Endothelial cell of umbilical vein (primary cell): ENCODE results near the gene ATP6V0D1. TPM values are rescaled to one million over a fixed set of nuclear protein-coding genes. Genes with fewer than 3 reads are reported as not detected.

Experiments used
- BruUV-seq: library from RNA; stranded (reverse); fragments of 400-500 nt; replicated peaks from 2 replicates; lab custom pipeline; 2021; lab: Mats Ljungman, UMichigan
- CTCF ChIA-PET: fragments of 300-600, 350-600 bp; sonication (Branson Sonifier 250); formaldehyde crosslinking; loops from one replicate; lab custom pipeline; 2021; ENCODE audit warnings: antibody characterized with exemption, inconsistent platforms; lab: Charles Lee
- POLR2A ChIA-PET: fragments of 300-600, 350-600 bp; sonication (Branson Sonifier 250); formaldehyde crosslinking; loops from one replicate; lab custom pipeline; 2021; ENCODE audit warnings: antibody characterized with exemption, inconsistent platforms; lab: Charles Lee
- DNase-seq: peaks from one replicate; pipeline ENCODE4 v3.0.0-alpha.2; 2011; ENCODE audit warnings: low read depth, low spot score
- FAIRE-seq: peaks from 2 replicates; lab custom pipeline; 2011; peaks lifted over from hg19 to GRCh38; lab: Jason Lieb, UNC
- H2AFZ ChIP-seq: 2 replicates; pipeline ENCODE4 v1.6.0; 2012; ENCODE audit warnings: low read depth, low read length, control low read depth, inconsistent platforms
- H3K27ac ChIP-seq: 2 replicates; pipeline ENCODE4 v1.5.1; 2011; ENCODE audit warnings: low read depth, mild to moderate bottlenecking, control low read depth, low read length, moderate library complexity; ENCODE audit not compliant: insufficient read depth
- H3K27me3 ChIP-seq, 2 experiments: 2 replicates each; pipeline versions ENCODE4 v1.6.0 to v1.6.1; 2011; ENCODE audit warnings: low read length in 2 of 2, mixed read lengths in 1 of 2; ENCODE audit not compliant: control insufficient read depth in 2 of 2, insufficient read depth in 2 of 2
- H3K36me3 ChIP-seq, 2 experiments: 2 replicates in 1 of 2; 3 replicates in 1 of 2; pipeline ENCODE4 v1.5.1; 2011; ENCODE audit warnings: low read length in 2 of 2, mild to moderate bottlenecking in 1 of 2, moderate library complexity in 1 of 2; ENCODE audit not compliant: control insufficient read depth in 2 of 2, insufficient read depth in 2 of 2; ENCODE audit errors: extremely low read depth in 1 of 2
- H3K4me1 ChIP-seq: 3 replicates; pipeline ENCODE4 v1.5.1; 2011; ENCODE audit warnings: mild to moderate bottlenecking, low read length; ENCODE audit not compliant: control insufficient read depth, insufficient read depth; ENCODE audit errors: extremely low read depth
- H3K4me2 ChIP-seq: 2 replicates; pipeline ENCODE4 v1.6.1; 2011; ENCODE audit warnings: low read length, control low read depth, mixed read lengths; ENCODE audit not compliant: insufficient read depth
- H3K4me3 ChIP-seq, 3 experiments: fragments of 200-600 bp in 1 of 3; sonication (generic), shearing (Covaris generic) in 1 of 3; replicated peaks in 1 of 3; 2 replicates each; pipeline ENCODE4 v1.5.1; 2011 to 2016; ENCODE audit warnings: control low read depth in 3 of 3, low read length in 3 of 3, mild to moderate bottlenecking in 2 of 3, inconsistent platforms in 1 of 3, low read depth in 1 of 3, moderate library complexity in 1 of 3; ENCODE audit not compliant: insufficient read depth in 1 of 3
- H3K79me2 ChIP-seq: 2 replicates; pipeline ENCODE4 v1.6.0; 2012; ENCODE audit warnings: low read length, inconsistent platforms; ENCODE audit not compliant: control insufficient read depth, insufficient read depth
- H3K9ac ChIP-seq: replicated peaks from 2 replicates; pipeline ENCODE3; 2011; ENCODE audit warnings: low read length, control low read depth; ENCODE audit not compliant: insufficient read depth; ENCODE audit errors: extremely low read depth
- H3K9me1 ChIP-seq: replicated peaks from 3 replicates; pipeline ENCODE4 v1.6.0; 2011; ENCODE audit warnings: mild to moderate bottlenecking, low read length; ENCODE audit not compliant: control insufficient read depth, insufficient read depth; ENCODE audit errors: extremely low read depth
- H3K9me3 ChIP-seq: replicated peaks from 2 replicates; pipeline ENCODE4 v1.5.1; 2012; ENCODE audit warnings: low read length, inconsistent platforms; ENCODE audit not compliant: control insufficient read depth, insufficient read depth
- H4K20me1 ChIP-seq: replicated peaks from 2 replicates; pipeline ENCODE3; 2011; ENCODE audit warnings: mild to moderate bottlenecking, low read length; ENCODE audit not compliant: control insufficient read depth, insufficient read depth; ENCODE audit errors: extremely low read depth
- JUN ChIP-seq: IDR thresholded peaks from 2 replicates; pipeline ENCODE4 v1.6.1; 2011; ENCODE audit warnings: borderline replicate concordance, low read depth; ENCODE audit not compliant: insufficient read length, insufficient read depth
- MAX ChIP-seq: IDR thresholded peaks from 2 replicates; pipeline ENCODE4 v1.6.1; 2011; ENCODE audit not compliant: insufficient read depth, insufficient read length
- MYC ChIP-seq: IDR thresholded peaks from one replicate; pipeline ENCODE4 v1.6.1; 2011; ENCODE audit warnings: mild to moderate bottlenecking, low read depth, low read length
- POLR2A ChIP-seq: IDR thresholded peaks from 2 replicates; pipeline ENCODE4 v1.6.1; 2012; ENCODE audit warnings: low read depth, mild to moderate bottlenecking, control low read depth, low read length
- dilution Hi-C: fragments of 300-500 bp; cut with MboI; formaldehyde crosslinking; loops from one replicate; pipeline ENCODE4 v1.15.0; 2019; ENCODE audit warnings: low sequenced_read_pairs; ENCODE audit not compliant: extremely low pct_ligation_motif_present
- intact Hi-C: fragments of 100-400 bp; cut with micrococcal nuclease; formaldehyde crosslinking; loops from one replicate; pipeline ENCODE4 v1.10.0; 2022
- polyA plus RNA-seq, 4 experiments: library from polyadenylated mRNA; depleted of rRNA in 3 of 4; stranded (reverse) in 3 of 4; unstranded in 1 of 4; fragments of >200 nt; gene quantifications; 2 replicates each; pipeline versions ENCODE4 v1.2.1 to v1.2.3, GENCODE V29; 2011 to 2012; ENCODE audit warnings: missing spikeins in 1 of 4
- total RNA-seq: library from RNA; stranded (reverse); gene quantifications from 2 replicates; pipeline ENCODE4 v1.2.3, GENCODE V29; 2021

ATP6V0D1 gene
- total and polyA plus RNA-seq, 2 donors (not counting 3 experiments of a cell fraction or from before 2014, with no cell fraction given): 82.8 to 232 TPM

GRCh38 chr16:67435758-67436164, 45.2 kb downstream of the ATP6V0D1 start:
- peaks cover 0 to 21% of the 10 kb centered on the region in 2 experiments for H3K36me3 ChIP-seq
- no peaks in the 10 kb centered on the region for H3K9me1 ChIP-seq
- no peak for FAIRE-seq
- H3K27ac ChIP-seq: no peak overlapping the region
- dilution Hi-C loops: no loop called here
- H3K4me1 ChIP-seq: peaks cover 4% of the 10 kb centered on the region
- H3K9ac ChIP-seq: no peak overlapping the region
- H2AFZ ChIP-seq: no peak overlapping the region
- intact Hi-C loops: no loop called here
- H3K9me3 ChIP-seq: no peaks in the 10 kb centered on the region
- DNase-seq: no peak
- H3K27me3 ChIP-seq: no peaks in the 10 kb centered on the region
- no peak overlapping the region for H3K4me2 ChIP-seq
- H4K20me1 ChIP-seq: no peaks in the 10 kb centered on the region
- BruUV-seq: no TSS peak
- no peak overlapping the region for H3K4me3 ChIP-seq
- TF ChIP-seq JUN: no peak
- TF ChIP-seq POLR2A: no peak
- TF ChIP-seq MYC: no peak
- ChIA-PET CTCF (interaction anchor here (1.1 to 1.4 kb wide), 3 partner anchors 21 to 36 kb away, joined by 4 to 5 read pairs (median 4); no protein-coding TSS in a partner anchor), POLR2A (no interaction called here)
- H3K79me2 ChIP-seq: no peaks in the 10 kb centered on the region

- Histone ChIP-seq H2AFZ (no peak overlapping the region), H3K9ac (no peak overlapping the region), H3K27ac (no peak overlapping the region), H4K20me1 (no peaks in the 10 kb centered on the region), H3K36me3 (peaks cover 0 to 8% of the 10 kb centered on the region in 2 experiments), H3K27me3 (peaks cover 14 to 16% of the 10 kb centered on the region in 2 experiments), H3K4me2 (no peak overlapping the region), H3K79me2 (no peaks in the 10 kb centered on the region), H3K4me1 (peaks cover 8% of the 10 kb centered on the region), H3K9me3 (no peaks in the 10 kb centered on the region), H3K9me1 (no peaks in the 10 kb centered on the region), H3K4me3 (no peak overlapping the region)
- TF ChIP-seq MAX: no peak
- TF ChIP-seq POLR2A: no peak
- no peak for TF ChIP-seq JUN
- no peak for FAIRE-seq
- no TSS peak for BruUV-seq
- dilution Hi-C loops: no loop called here
- POLR2A ChIA-PET: interaction anchor here (0.6 to 0.7 kb wide), 3 partner anchors 11 to 28 kb away, joined by 3 to 5 read pairs (median 4); no protein-coding TSS in a partner anchor
- CTCF ChIA-PET: interaction anchor here (0.8 to 3.7 kb wide), 5 partner anchors 12 to 44 kb away, joined by 3 to 25 read pairs (median 6); no protein-coding TSS in a partner anchor
- DNase-seq: no peak
- intact Hi-C loops: no loop called here
These were observed 47.7 kb downstream of the ATP6V0D1 start for GRCh38 chr16:67433131-67433719.
